Body of pancreas (tissue), 4 donors: Measurements from ENCODE around the gene NBEA.

Experiments used
- CTCF ChIP-seq, 7 experiments: fragments of 450-650 bp in 4 of 7; fragments of 200-600 bp in 3 of 7; sonication (generic) in 3 of 7; IDR thresholded peaks; one replicate each; pipeline ENCODE4 v1.5.1; 2016 to 2019; ENCODE audit warnings: antibody characterized with exemption in 7 of 7
- POLR2A ChIP-seq, 3 donors: fragments of 450-650 bp; IDR thresholded peaks; one replicate each; pipeline ENCODE4 v1.6.1; 2016; ENCODE audit warnings: antibody characterized with exemption in 3 of 3, mild to moderate bottlenecking in 2 of 3

- TF ChIP-seq CTCF (IDR thresholded peaks at IDR 0.05) (no peak), POLR2A (IDR thresholded peaks at IDR 0.05) (no peak)
Measured at GRCh38 chr13:35179920-35180663, 238.0 kb downstream of the NBEA start.
